ENCODE results near the gene PAM.

Gene PAM

DNA sequence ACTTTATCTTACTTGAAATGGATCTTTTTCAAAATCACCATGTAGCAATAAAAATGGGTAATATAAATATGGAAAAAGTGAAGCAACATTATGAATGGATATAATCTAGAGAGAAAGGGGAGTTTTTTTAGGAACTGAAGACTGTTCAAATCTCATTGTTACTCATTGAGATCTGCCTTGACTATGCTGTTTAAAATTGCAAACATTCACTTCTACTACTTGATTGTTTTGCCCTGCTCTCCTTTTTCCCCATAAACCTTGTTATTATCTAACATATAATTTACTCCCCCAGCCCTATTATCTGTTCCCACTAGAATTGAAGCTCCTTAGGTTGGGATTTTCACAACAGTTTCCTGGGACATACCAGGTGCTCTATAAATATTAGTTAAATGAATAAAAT is 22.0 kb downstream of the PAM start:
- DNase-seq (ENCODE audit: extremely low read depth, low read depth) = no peak
- TF ChIP-seq, protein P1, sequence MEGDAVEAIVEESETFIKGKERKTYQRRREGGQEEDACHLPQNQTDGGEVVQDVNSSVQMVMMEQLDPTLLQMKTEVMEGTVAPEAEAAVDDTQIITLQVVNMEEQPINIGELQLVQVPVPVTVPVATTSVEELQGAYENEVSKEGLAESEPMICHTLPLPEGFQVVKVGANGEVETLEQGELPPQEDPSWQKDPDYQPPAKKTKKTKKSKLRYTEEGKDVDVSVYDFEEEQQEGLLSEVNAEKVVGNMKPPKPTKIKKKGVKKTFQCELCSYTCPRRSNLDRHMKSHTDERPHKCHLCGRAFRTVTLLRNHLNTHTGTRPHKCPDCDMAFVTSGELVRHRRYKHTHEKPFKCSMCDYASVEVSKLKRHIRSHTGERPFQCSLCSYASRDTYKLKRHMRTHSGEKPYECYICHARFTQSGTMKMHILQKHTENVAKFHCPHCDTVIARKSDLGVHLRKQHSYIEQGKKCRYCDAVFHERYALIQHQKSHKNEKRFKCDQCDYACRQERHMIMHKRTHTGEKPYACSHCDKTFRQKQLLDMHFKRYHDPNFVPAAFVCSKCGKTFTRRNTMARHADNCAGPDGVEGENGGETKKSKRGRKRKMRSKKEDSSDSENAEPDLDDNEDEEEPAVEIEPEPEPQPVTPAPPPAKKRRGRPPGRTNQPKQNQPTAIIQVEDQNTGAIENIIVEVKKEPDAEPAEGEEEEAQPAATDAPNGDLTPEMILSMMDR (IDR thresholded peaks at IDR 0.05; ENCODE audit: low read depth, low read length, missing control alignments) = no peak
- no peak overlapping the region for H3K4me3 ChIP-seq (replicated peaks; ENCODE audit: low read depth, low read length)

DNA sequence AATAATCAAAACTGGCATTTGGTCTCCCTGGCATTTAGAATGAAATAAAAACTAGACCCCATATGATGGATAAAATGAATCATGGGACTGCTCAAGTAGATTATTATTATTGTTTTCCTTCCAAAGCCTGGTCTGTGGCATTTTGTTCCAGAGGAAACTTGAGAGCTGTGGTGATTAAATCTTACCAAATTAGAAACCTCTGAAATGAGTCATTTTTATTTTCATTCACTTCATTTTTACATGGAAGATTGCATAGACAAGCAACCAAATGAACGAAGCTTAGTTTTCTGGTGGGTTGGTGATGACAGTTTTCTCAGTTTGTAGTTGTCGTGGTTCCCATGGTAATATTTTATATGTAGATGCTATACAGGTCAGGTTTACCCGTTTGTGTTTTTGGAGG is 23.4 kb downstream of the PAM start:
- no peak overlapping the region for H3K4me3 ChIP-seq (replicated peaks; ENCODE audit: low read depth, low read length)
- TF ChIP-seq, protein P1 (IDR thresholded peaks at IDR 0.05; ENCODE audit: low read depth, low read length, missing control alignments) = no peak
- peak; percentile 31 for DNase-seq (ENCODE audit: extremely low read depth, low read depth)

DNA sequence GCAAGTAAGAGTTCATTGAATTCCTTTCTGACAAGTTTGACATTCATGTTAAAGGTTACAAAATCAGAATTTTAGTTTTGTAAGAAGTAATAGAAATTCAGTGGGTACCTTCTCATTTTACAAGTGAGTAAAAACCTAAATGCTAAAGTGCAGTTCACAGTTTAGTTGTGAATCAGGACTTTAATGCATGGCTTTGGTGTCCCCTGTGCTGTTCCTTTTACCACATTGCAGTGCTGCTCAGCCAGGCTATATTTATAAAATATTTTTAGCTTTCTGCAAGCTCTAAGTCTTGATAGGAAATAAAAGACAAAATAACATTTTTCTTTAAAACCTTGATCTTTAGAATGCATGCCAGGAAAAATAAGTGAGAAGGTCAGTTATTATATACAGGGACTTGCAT is 26.3 kb downstream of the PAM start:
- DNase-seq (ENCODE audit: extremely low read depth, low read depth) = no peak
- TF ChIP-seq, protein P1 (IDR thresholded peaks at IDR 0.05; ENCODE audit: low read depth, low read length, missing control alignments) = no peak
- no peak overlapping the region for H3K4me3 ChIP-seq (replicated peaks; ENCODE audit: low read depth, low read length)

DNA sequence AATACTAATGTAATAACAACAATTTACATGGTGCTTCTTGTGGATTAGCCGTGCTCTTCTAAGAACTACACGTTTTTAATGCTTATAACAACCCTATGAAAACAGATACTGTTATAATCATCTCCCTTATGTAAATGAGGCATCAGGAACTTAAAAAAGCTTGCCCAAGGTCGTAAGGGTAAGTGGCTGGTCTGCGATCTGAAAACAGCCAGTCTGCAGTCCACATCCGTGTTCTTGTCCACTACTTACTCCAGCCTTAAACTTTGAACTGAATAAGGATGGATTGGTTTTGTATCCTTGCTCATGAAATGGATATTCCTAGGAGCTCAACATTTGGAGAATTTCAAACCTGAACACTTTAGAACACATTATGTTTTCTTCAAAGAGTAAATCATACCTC is 26.7 kb downstream of the PAM start:
- no peak overlapping the region for H3K4me3 ChIP-seq (replicated peaks; ENCODE audit: low read depth, low read length)
- TF ChIP-seq, protein P1 (IDR thresholded peaks at IDR 0.05; ENCODE audit: low read depth, low read length, missing control alignments) = no peak
- no peak for DNase-seq (ENCODE audit: extremely low read depth, low read depth)

DNA sequence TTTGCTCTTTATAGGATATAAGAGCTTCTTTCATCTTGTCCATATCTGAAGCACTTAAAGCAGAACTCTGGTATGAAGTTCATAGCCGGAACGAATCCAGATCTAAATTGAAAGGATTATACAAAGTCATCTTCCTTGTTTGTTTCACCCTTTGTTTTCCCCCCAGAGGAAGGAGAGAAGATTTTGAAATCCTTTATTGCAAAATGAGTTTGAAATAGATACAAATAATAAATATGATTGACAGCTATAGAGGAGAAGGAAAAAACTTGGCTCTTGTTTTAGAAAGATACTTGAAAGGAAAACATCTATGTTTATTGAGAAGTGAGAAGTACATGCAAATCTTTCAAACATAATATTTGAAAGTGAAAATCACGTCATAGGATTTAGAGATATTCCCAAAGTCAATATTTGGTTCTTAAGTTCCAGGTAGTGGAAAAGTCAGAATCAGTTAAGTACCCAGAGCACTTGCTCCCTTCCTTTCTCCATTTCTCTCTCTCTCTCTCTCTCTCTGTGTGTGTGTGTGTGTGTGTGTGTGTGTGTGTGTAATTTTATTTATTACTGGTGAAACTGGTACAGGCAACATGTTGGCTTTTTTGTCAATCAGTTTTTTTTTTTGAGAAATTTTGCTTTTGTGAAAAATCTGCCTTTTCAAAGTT is 27.2 kb downstream of the PAM start:
- no peak for DNase-seq (ENCODE audit: extremely low read depth, low read depth)
- TF ChIP-seq, protein P1 (IDR thresholded peaks at IDR 0.05; ENCODE audit: low read depth, low read length, missing control alignments) = no peak
- H3K4me3 ChIP-seq (replicated peaks; ENCODE audit: low read depth, low read length) = no peak overlapping the region

DNA sequence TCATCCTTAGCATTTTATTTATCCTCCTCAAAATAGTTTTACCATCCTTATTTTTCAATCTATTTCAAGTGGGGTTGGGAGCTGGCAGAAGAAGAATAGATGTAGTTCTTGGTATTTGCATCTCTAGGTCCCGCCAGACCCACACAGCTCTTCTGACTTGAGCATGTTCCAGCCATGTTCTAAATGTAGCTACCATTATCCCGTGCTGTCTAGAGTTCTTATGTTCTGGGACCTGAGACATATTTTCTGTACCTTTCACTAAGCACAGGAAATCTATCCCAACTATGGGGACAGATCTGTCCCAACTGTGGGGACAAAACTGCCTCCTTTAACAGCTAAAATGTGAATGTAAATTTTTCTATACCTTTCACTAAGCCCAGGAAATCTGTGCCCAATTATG is 32.0 kb downstream of the PAM start:
- H3K4me3 ChIP-seq (replicated peaks; ENCODE audit: low read depth, low read length) = no peak overlapping the region
- DNase-seq (ENCODE audit: extremely low read depth, low read depth) = no peak
- TF ChIP-seq, protein P1 (IDR thresholded peaks at IDR 0.05; ENCODE audit: low read depth, low read length, missing control alignments) = no peak

DNA sequence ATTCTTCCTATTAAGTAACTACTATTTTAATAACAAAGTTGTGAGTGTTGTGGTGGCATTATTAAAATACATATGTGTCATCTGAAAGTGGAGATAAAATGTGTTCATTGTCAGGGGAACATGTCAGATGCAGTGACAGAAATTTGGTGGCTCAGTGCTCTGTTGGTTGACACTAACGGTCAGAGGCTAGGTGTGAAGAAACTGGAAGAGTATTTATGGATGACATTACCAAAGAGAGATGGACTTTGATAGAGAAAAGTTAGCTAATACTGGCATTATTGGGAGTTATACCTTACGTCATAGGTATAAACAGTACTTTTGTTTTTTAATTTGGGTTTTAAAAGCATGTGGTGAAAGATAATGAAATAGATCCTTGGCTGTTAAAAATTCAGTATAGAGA is 33.7 kb downstream of the PAM start:
- TF ChIP-seq, protein P1 (IDR thresholded peaks at IDR 0.05; ENCODE audit: low read depth, low read length, missing control alignments) = no peak
- no peak overlapping the region for H3K4me3 ChIP-seq (replicated peaks; ENCODE audit: low read depth, low read length)
- no peak for DNase-seq (ENCODE audit: extremely low read depth, low read depth)
